Measurements from ENCODE around the gene LCNL1. TPM values are rescaled to one million over a fixed set of nuclear protein-coding genes. Genes with fewer than 3 reads are reported as not detected.

Gene LCNL1
- total RNA-seq, 4 donors from 2014 or later, result 0.28 to 0.47 (median 0.36) TPM; not detected in 1

DNA sequence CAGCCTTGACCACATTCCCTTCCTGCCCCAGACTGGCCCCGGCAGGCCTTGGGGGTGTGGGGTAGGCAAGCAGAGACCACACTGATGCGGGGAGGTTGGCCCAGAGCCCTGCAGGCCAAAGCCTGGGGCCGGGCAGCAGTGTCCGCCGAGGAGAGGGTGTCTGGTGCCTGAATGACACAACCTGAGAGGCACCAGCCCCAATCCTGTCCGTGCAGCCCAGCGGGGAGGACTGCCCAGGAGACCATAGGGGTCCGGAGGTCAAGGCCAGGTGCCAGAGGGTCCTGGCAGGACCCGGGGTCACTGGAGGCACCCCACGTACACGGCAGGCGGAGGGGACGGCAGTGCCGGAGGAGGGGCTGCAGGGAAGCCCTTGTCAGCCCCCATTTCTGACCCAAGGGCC is 11.0 kb upstream of the LCNL1 start:
- TF ChIP-seq, protein P1, sequence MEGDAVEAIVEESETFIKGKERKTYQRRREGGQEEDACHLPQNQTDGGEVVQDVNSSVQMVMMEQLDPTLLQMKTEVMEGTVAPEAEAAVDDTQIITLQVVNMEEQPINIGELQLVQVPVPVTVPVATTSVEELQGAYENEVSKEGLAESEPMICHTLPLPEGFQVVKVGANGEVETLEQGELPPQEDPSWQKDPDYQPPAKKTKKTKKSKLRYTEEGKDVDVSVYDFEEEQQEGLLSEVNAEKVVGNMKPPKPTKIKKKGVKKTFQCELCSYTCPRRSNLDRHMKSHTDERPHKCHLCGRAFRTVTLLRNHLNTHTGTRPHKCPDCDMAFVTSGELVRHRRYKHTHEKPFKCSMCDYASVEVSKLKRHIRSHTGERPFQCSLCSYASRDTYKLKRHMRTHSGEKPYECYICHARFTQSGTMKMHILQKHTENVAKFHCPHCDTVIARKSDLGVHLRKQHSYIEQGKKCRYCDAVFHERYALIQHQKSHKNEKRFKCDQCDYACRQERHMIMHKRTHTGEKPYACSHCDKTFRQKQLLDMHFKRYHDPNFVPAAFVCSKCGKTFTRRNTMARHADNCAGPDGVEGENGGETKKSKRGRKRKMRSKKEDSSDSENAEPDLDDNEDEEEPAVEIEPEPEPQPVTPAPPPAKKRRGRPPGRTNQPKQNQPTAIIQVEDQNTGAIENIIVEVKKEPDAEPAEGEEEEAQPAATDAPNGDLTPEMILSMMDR (IDR thresholded peaks at IDR 0.05), result no peak
- no peak for DNase-seq (ENCODE audit: low spot score)
- no peak for ATAC-seq (ENCODE audit: low FRiP score)

DNA sequence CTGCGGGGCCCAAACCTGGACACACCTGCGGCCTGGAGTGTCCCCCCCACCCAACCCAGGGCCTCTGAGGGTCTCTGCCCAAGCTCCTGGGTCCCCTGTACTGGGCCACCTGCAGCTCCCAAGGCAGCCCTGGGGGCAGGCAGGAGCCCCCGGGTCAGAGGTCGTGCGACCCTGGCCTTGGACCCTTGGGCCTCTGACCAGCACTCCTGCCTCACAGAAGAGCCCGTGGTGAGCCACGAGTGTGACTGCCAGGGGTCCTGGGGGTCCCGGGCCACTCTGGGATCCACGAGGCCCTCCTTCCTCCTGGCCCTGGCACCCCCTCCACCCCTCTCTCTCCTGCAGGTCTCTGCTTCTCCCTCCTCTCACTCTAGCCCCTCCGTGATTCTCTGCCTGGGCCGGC is 10.5 kb upstream of the LCNL1 start:
- no peak for ATAC-seq (ENCODE audit: low FRiP score)
- DNase-seq (ENCODE audit: low spot score), result no peak
- TF ChIP-seq, protein P1 (IDR thresholded peaks at IDR 0.05), result no peak

DNA sequence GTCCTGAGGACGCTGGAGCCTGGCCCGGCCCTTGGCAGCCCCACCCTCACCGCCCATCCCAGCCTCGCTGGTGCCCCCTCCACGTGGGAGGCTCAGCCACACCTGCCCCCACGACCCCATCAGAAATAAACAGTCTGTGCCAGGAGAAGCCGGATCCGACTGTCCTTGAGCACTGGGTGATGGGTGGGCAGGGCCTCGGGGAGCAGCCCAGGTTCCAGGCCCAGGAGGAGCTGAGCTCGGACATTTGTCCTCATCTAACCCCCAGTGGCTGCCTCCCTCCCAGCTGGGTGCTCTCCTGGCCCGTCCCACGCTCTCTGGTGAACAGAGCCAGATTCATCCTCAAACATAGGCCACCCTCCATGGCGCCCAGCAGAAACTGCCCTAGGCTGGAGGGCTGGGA is 10.1 kb upstream of the LCNL1 start:
- TF ChIP-seq, protein P1 (IDR thresholded peaks at IDR 0.05), result no peak
- DNase-seq (ENCODE audit: low spot score), result no peak
- ATAC-seq (ENCODE audit: low FRiP score), result no peak

DNA sequence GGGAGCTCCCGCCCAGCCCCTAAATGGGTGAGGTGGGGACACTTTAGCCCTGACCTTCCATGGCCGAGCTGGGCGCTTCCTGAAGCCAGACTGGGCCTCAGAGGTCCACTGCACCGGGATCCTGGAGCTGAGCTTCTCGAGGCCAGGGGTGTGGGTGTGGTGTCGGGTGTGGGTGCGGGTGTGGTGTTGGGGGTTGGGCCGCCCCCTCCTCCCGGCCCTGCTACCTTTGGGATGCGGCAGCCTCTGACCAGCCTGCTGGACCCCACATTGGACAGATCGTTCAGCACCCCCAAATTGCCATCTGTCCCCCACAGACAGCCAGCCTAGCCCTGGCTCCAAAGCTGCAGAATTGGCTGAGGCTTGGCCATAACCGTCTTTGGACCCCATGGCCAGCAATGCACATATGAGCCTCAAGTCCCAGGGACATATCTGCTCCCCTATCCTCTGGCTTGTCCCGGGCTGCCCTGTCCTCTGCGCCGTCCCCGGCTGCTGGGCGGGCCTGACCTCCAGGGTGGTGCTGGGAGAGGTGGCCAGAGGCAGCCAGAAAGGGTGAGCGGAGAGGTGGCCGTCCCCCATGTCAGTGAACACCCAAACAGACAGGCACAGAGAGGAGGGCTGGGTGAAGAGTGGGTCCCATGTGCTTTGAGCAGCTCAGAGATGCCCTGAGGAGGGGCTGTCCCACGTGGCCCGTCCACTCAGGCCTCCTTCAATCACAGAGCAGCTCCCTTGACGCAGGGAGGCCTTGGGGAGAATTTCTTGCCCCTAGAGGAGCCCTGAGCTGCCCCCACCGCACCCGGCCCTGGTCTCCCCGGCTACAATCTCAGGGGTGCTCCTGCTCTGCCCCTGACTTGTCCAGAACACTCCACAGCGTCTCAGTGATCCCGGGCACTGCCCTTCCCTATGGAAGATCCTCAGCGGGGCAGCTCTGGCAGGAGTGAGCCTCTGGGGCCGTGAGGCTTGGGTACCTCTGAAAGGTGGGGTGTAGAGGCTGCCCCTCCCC is 8.9 kb upstream of the LCNL1 start:
- no peak for DNase-seq (ENCODE audit: low spot score)
- no peak for ATAC-seq (ENCODE audit: low FRiP score)
- TF ChIP-seq, protein P1 (IDR thresholded peaks at IDR 0.05), result no peak

DNA sequence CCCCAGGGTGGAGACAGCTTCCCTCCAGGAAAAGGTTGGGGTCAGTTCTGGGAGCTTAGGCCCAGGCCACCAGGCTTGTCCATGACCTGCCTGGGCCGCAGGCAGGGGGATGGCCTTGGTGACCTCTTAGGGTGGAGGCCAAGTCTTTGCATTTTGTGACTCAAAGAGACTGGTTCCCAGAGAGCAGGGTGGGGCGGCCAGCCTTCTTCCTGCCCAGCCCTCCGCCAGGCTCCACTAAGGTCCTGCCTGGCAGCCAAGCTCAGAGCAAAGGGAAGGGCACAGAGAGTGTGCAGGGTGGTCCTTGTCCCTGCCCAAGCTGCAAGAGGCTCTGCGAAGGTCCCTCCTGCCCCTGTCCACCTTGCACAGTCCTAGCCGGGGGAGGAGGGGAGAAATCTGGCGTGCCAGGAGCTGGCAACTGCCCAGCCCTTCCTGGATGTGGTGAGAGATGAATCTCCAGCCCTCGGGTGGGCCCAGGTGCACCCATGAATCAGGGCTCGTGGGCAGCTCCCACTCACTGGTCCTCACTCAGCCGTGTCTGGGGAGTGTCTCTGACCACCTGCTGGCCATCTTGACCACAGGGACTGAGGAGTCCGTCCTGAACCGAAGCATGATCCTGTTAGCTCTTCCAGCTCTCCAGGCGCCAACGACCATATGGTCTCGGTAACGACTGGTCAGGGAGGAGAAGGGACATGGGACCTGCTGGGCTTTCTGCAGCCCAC is 7.8 kb upstream of the LCNL1 start:
- no peak for DNase-seq (ENCODE audit: low spot score)
- TF ChIP-seq, protein P1 (IDR thresholded peaks at IDR 0.05), result no peak
- ATAC-seq (ENCODE audit: low FRiP score), result no peak

DNA sequence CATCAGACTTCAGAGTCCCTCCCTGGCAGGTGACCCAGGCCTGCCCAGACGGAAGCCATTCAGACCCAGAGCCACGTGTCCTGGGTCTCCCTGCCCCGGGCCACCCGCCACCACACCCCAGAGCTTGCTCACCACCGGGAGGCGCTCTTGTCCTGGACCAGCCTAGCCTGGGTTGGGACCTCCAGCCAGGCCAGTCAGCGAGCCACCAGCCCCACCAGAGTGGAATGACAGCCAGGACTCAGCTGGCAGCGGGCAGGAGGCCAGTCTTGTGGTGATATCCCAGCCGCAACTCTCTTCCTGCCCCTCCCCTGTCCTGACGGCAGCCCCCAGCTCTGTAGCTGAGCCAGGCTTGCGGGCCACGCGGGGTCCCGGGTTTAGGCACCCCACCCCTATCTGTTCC is 7.1 kb upstream of the LCNL1 start:
- ATAC-seq (ENCODE audit: low FRiP score), result no peak
- TF ChIP-seq, protein P1 (IDR thresholded peaks at IDR 0.05), result no peak
- no peak for DNase-seq (ENCODE audit: low spot score)
